Erythroblast (primary cell): Measurements from ENCODE around the gene RAB19.

Experiments
- GATA1 ChIP-seq: IDR thresholded peaks from 2 replicates; pipeline ENCODE4 v1.6.1; 2011; ENCODE audit warnings: low read depth, mild to moderate bottlenecking, control low read depth, low read length, moderate library complexity
- POLR2A ChIP-seq: IDR thresholded peaks from 2 replicates; pipeline ENCODE4 v1.6.1; 2011; ENCODE audit warnings: mild to moderate bottlenecking, low read length

DNA sequence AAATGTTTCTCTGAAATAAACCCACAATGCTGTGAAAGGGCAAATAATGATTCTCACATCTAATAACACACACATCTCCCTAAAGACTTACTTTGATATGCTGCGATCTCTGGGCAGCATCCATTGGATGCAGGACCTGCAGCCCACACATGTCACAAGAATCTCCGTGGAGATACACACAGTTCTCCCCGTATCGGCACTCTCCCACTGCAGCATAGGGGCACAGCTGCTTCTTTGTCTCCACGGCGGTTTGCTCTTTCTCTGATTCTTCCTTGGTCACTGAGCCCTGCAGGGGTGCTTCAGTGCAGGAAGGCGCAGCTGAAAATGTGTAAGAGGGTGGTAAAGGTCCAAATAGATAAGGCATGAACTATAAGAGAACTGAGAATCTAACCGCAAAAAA lies 55.1 kb downstream of the RAB19 start:
- TF ChIP-seq POLR2A (no peak), GATA1 (no peak)
